NCI-H446 treated with DMSO at 0.1 percent for 48 hours (cell line): ENCODE results near the gene SDF2L1.
"Not testable (repeated sequence)": the region's sequence is repeated elsewhere in the genome, so short reads cannot be mapped to it uniquely, and the experiment has no call there.

Experiments used
- DNase-seq: peaks from one replicate; lab custom pipeline; 2025; lab: John Stamatoyannopoulos, UW

SDF2L1 gene

GRCh38 chr22:21641789-21642583 is at the start of gene SDF2L1:
Gene SDF2L1, plus strand, starts transcription at chr22:21642302. Its CDS starts 35 bp downstream, at chr22:21642337.
- DNase-seq = peak; percentile 97

DNA sequence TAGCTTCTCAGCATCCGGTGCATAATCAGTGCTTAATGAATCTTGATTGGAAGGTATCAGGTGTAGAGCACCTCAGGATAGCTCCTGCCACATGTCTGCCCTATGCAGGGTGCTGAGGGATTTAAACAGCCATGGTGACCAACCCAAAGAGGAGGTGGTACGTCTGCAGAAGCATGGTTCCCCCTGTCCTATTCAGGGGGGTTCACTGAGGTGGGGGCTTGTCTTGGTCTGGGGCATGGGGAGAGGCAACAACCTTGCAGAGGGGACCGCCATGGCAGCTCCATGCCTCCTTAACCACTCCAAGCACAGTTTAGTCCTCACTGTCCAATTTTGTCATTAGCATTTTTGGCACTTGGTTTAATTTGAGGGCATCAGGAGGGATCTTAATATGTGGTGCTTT is 49.7 kb upstream of the SDF2L1 start:
- no peak for DNase-seq

DNA sequence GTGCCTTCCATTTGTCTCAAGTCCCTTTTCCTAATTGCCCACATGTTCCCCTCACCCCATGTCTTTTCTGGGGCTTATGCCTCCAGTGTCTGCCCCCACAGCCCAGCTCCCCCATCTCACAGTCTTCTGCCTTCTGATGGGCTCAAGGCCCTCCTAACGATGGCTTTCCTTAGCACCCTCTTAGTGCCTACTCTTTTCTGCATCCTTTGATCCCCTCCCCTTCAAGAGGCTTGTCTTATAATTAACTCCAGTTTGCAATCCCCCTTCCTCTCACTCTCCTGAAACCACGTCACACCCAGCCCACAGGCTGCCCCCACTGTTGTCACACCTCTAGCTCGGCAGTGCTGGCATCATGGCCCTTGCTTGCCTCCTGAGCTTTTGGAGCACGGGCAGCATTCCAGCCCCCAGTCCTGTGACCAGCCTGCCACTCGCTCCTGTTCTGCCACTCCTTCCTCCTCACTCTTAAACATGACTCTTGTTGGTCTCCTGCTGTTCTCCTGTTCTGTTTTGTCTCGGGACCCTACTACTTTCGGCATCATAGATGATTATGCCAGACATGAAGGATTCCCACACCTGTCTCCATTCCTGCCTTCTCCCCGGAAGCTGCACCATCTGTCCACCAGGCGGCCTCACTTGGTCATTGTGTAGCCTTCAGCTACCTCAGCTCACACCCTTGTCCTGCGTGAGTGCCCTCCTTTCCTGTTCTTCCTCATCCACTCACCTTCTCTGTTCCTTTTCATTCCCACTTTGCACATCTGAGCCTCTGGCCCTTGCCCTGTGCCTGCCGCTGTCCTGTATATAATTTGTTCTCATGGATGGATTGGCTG is 48.5 kb upstream of the SDF2L1 start:
- DNase-seq = no peak

GRCh38 chr22:21594865-21595452 is 47.1 kb upstream of the SDF2L1 start:
- no peak for DNase-seq

DNA sequence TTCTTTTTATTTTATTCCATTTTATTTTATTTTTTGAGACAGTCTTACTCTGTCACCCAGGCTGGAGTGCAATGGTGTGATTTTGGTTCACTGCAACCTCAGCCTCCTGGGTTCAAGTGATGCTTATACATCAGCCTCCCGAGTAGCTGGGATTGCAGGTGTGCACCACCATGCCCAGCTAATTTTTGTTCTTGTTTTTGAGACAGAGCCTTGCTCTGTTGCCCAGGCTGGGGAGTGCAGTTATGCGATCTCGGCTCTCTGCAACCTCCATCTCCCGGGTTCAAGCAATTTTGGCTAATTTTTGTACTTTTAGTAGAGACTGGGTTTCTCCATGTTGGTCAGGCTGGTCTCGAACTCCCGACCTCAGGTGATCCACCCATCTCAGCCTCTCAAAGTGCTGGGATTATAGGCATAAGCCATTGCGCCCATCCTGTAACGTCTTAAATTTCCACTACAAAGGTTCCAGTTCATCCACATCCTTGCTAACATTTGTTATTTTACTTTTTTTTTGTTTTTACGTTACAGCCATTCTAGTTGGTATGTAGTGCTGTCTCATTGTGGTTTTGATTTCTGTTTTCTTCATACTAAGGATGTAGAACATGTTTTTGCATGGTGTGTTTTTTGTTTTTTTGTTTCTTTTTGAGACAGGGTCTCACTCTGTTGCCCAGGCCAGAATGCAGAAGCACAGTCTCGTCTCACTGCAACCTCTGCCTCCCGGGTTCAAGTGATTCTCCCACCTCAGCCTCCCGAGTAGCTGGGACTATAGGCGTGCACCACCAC is 45.6 kb upstream of the SDF2L1 start:
- DNase-seq = not testable (repeated sequence)

- no peak for DNase-seq
These were observed 43.8 kb upstream of the SDF2L1 start for GRCh38 chr22:21598302-21598701.

DNA sequence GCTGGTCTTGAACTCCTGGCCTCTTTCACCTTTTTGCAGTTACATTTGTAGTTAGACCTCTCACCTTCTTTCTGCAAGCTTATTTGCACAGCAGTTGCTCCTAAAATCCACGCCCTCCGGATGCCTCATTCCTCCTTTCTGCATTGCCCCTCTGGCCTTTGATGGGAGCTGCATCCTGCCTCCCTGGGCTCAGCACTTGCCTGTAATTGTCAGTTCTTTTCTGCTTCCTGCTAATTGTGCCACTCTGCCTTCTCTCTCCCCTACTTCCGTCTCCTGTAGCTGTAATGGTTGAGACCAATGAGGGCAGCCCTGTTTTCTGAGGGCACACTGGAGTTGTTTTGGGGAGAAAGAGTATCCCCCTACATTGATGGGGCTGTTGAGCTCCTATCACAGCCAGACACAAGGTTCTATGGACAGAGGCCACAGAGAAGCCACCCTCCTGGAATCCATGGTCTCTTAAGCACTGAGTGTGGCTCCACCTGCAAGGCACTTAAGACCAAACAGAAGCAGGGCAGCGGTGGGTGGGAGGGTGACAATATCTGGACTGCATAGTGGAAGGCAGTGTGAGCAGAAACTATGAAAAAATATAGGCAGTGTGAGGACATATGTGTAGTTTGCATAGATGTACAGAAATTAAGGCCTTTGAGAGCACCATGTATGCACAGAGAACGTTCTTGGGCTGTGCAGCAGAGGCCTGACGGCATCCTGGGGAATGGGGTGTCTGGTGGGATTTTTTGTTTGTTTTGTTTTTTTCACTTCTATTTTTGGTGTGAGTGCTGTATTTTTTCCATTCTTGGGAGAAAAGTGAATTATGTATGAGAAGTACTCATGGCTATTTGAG is 42.8 kb upstream of the SDF2L1 start:
- DNase-seq = no peak

DNA sequence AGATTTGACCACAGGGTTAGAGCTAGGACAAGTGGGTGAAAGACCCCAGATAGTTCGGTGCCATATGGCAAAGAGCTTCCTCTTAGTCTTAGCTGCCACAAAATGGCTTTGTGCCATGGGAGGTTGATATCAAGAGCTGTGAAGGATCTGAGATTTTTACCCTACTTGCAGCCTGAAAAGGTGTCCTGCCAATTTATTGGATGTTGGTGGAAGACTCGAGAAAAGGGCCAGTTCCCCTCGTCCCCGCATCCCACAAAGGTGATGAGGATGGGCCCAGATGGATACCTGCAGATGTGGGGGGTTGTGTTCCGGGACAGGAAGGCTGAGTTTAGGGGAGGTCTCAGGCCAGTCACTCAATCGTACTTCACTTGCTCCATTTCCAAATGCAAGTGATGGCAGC is 39.5 kb upstream of the SDF2L1 start:
- DNase-seq = no peak

DNA sequence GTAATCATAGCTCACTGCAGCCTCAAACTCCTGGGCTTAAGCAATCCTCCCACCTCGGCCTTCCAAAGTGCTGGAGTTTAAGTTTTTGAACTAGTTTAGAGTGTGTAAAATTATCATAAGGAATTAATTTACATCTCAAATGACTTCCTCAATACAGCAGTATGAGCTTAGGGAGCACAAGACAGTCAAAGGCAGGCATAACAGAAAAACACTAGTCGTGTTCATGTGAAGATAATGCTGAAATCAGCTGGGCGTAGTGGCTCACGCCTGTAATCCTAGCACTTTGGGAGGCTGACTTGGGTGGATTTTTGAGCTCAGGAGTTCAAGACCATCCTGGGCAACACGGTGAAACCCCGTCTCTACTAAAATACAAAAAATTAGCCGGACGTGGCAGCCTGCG is 38.1 kb upstream of the SDF2L1 start:
- DNase-seq = no peak

- DNase-seq = no peak
These were observed 36.1 kb upstream of the SDF2L1 start for GRCh38 chr22:21605887-21606564.

GRCh38 chr22:21606775-21607174 is 35.3 kb upstream of the SDF2L1 start:
- no peak for DNase-seq

- not testable (repeated sequence) for DNase-seq
These were observed 32.4 kb upstream of the SDF2L1 start for GRCh38 chr22:21609556-21610157.

DNA sequence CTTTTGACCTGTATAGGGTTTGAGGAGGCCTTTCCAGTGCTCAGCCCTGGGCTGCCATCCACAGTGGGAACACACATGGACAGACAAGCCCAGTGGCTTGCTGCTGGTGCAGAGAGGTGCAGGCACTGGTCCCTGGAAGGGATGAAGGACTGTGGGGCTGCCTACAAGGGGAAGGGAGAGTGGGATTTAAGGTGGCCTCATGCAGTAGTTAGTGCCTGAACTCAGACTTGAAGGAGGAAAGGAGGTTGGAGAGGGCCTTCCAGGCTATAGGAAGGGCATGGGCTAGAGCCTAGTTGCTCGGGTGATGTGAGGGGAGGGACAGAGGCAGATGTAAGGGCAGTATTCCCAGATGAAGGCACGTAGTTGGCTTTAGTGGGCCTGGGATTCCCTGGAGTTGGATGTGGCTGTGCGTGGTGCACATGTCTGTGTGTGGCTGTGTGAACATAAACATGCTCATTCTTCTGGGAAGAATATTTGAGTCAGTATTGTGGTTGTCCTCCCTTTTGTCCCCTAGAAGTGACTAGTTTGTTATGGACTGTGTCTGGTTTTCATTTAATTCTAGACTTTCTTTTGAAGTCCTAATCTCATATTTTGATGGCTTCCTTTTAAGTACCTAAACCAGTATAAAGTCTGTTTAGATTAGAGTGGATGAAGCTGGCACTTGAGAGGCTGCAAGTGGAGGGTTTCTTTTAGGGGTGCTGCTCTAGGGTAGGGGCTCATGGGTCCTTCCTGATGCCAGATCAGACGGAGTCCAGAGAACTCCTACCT is 30.7 kb upstream of the SDF2L1 start:
- DNase-seq = no peak

- no peak for DNase-seq
These were observed 29.2 kb upstream of the SDF2L1 start for GRCh38 chr22:21612858-21613257.

GRCh38 chr22:21613553-21614233 is 28.4 kb upstream of the SDF2L1 start:
- DNase-seq = no peak

DNA sequence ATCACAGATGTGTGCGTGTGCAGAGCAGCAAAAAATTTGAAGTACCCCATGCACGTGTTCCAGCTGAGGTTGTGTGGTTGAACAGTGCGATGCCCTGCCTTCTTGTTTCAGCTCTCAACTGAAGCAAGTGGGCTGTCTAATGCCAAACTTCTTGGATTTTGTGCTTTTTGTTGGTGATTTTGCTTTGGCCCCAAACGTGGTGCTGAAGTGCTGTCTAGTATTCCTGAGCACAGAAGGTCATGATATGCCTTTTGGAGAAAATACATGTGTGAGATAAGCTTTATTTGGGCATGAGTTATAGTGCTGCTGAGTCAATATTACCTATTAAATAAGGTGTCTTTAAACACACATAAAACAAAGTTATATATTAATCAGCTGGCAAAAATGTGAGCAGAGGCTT is 26.4 kb upstream of the SDF2L1 start:
- DNase-seq = no peak

DNA sequence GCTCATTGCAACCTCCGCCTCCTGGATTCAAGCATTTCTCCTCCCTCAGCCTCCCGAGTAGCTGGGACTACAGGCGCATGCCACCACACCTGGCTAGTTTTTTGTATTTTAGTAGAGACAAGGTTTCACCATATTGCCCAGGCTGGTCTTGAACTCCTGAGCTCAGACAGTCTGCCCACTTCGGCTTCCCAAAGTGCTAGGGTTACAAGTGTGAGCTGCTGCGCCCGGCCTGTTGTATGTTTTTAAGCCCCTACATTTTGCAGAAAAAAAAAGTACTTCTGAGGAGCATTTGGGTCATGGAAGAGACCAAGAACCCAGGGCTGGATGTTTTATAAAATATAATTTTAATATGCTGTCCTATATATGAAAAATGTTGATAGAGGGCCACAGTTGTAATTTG is 24.8 kb upstream of the SDF2L1 start:
- DNase-seq = not testable (repeated sequence)

GRCh38 chr22:21621025-21621424 is 21.1 kb upstream of the SDF2L1 start:
- no peak for DNase-seq
